Activated effector memory CD4-positive, alpha-beta T cell treated with anti-CD3 and anti-CD28 coated beads, Interleukin-2, amount 50 U/mL, for 16 hours (primary cell): ENCODE data around the gene ECI2.
"Not testable (repeated sequence)": the region's sequence is repeated elsewhere in the genome, so short reads cannot be mapped to it uniquely, and the experiment has no call there.

Experiments used
- DNase-seq: peaks from one replicate; pipeline ENCODE4 v3.0.0-alpha.2; 2020

ECI2 gene

GRCh38 chr6:4093288-4093687 is 42.1 kb downstream of the ECI2 start:
- DNase-seq, result no peak

- no peak for DNase-seq
Observed at GRCh38 chr6:4091941-4092340, 43.4 kb downstream of the ECI2 start.

- not testable (repeated sequence) for DNase-seq
Observed at GRCh38 chr6:4090043-4090442, 45.3 kb downstream of the ECI2 start.

- DNase-seq, result no peak
Observed at GRCh38 chr6:4088704-4089103, 46.7 kb downstream of the ECI2 start.

- DNase-seq, result no peak
Observed at GRCh38 chr6:4085332-4085700, 50.1 kb downstream of the ECI2 start.

GRCh38 chr6:4084444-4085331 is 50.7 kb downstream of the ECI2 start:
- no peak for DNase-seq

GRCh38 chr6:4078691-4079471 is 56.5 kb downstream of the ECI2 start, which contains the start of gene FAM217A:
Gene FAM217A, minus strand, starts transcription at chr6:4079137. Its CDS starts 1,723 bp downstream, at chr6:4077414.
- DNase-seq, result no peak

GRCh38 chr6:4074478-4075235 is 60.7 kb downstream of the ECI2 start:
- no peak for DNase-seq

GRCh38 chr6:4071330-4071729 is 64.0 kb downstream of the ECI2 start:
- DNase-seq, result no peak

- no peak for DNase-seq
Observed at GRCh38 chr6:4069199-4069598, 66.2 kb downstream of the ECI2 start.

- no peak for DNase-seq
Observed at GRCh38 chr6:4067673-4068072, 67.7 kb downstream of the ECI2 start.

GRCh38 chr6:4066029-4066755 is 69.2 kb downstream of the ECI2 start:
- no peak for DNase-seq
